Central memory CD8-positive, alpha-beta T cell (primary cell): ENCODE measurements around the gene HAUS8.
A peak's percentile ranks its signal among the peaks of the same experiment; 100 is the strongest.
"Not testable (repeated sequence)": the region's sequence is repeated elsewhere in the genome, so short reads cannot be mapped to it uniquely, and the experiment has no call there.

Experiments used
- ATAC-seq: fragments of 150-1000 bp; cut with Tn5 transposase; replicated peaks from 2 replicates; pipeline ENCODE4 v1.10.0; 2022; ENCODE audit warnings: mild to moderate bottlenecking, moderate FRiP score, moderate number of reproducible peaks; ENCODE audit not compliant: poor library complexity, severe bottlenecking; ENCODE audit errors: extremely low read depth
- DNase-seq, 2 donors: peaks; one replicate each; pipeline ENCODE4 v3.0.0; 2021; ENCODE audit warnings: low spot score in 2 of 2
- H3K27ac Mint-ChIP-seq: one replicate; pipeline ENCODE4 v1.8.0; 2022; ENCODE audit warnings: low read depth, mild to moderate bottlenecking, moderate library complexity, mixed read lengths
- H3K27me3 Mint-ChIP-seq: one replicate; pipeline ENCODE4 v1.8.0; 2022; ENCODE audit warnings: mixed read lengths
- H3K36me3 Mint-ChIP-seq: one replicate; pipeline ENCODE4 v1.8.0; 2022; ENCODE audit warnings: mild to moderate bottlenecking, moderate library complexity, mixed read lengths; ENCODE audit not compliant: insufficient read depth
- H3K4me1 Mint-ChIP-seq: one replicate; pipeline ENCODE4 v1.8.0; 2022; ENCODE audit warnings: mixed read lengths
- H3K4me3 Mint-ChIP-seq: one replicate; pipeline ENCODE4 v1.8.0; 2022; ENCODE audit warnings: mild to moderate bottlenecking, moderate library complexity, mixed read lengths
- H3K9me3 Mint-ChIP-seq: one replicate; pipeline ENCODE4 v1.8.0; 2022; ENCODE audit warnings: mixed read lengths

The HAUS8 gene

DNA sequence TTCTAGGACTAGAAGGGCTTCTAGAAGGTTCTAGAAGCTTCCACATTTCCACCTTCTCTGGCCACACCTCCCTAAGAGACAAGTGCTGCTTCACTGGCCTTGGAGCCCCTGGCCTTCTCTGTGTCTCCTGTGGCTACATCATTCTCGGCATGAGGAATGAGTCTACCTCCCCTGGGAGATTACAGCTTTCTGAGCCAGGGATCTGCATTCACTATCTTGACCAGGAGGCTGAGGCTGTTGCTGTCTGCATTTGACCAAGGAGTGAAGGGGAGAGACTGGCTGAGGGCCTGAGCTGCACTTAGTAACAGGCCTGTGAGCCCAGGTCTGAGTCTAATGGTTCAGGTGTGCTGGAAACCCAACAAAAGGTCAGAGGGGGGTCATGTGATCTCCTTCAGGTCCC is 53.9 kb downstream of the HAUS8 start:
- no peak for ATAC-seq
- peaks cover 43% of the 10 kb centered on the region for H3K27me3 Mint-ChIP-seq

DNA sequence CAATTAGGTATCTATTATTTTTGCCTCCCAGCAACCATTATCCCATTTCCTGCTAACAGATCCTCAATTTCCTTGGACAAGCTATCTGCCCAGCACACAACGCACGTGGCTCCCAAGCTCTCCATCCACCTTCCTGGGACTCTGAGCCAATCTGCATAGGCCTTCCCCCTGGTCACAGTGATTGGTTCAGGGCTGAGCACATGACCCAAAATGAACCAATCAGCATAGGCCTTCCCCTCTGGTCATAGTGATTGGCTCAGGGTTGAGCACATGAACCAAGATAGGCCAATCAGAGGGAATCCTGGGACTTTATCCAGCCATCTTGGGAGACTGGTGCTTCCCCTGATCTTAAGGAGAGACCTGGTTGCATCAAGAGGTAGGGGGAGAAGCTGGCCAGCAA is 54.4 kb downstream of the HAUS8 start:
- no peak overlapping the region for H3K27ac Mint-ChIP-seq
- DNase-seq, result no peak
- H3K36me3 Mint-ChIP-seq, result no peaks in the 10 kb centered on the region
- peaks cover 2% of the 10 kb centered on the region for H3K4me1 Mint-ChIP-seq
- H3K4me3 Mint-ChIP-seq, result no peak overlapping the region
- H3K27me3 Mint-ChIP-seq, result peaks cover 43% of the 10 kb centered on the region
- H3K9me3 Mint-ChIP-seq, result peaks cover 13% of the 10 kb centered on the region
- ATAC-seq, result no peak

More for the DNA sequence above, 53.9 kb downstream of the HAUS8 start:
- H3K27ac Mint-ChIP-seq, result no peak overlapping the region
- H3K36me3 Mint-ChIP-seq, result no peaks in the 10 kb centered on the region
- peaks cover 13% of the 10 kb centered on the region for H3K9me3 Mint-ChIP-seq
- H3K4me1 Mint-ChIP-seq, result peaks cover 7% of the 10 kb centered on the region
- no peak overlapping the region for H3K4me3 Mint-ChIP-seq
- no peak for DNase-seq

DNA sequence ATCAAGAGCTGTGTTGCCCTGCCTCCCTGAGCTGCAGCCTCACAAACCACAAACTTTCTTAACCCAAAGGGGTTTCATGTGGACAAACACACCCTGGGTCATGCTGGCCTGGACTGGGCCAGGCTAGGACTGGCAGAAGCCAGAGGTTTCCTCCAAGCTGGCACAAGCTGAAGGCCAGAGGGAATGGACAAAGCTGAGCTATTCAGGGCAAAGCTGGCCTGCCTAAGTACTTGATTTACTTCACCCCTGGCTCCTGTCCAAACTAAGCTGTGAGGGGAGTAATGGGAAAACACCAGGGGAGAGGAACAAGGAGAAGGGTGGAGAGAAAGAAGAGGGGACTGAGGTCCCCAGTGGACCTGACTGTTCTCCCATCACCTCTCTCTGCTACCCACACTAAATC is 54.9 kb downstream of the HAUS8 start:
- no peak for DNase-seq
- peaks cover 43% of the 10 kb centered on the region for H3K27me3 Mint-ChIP-seq
- H3K4me3 Mint-ChIP-seq, result no peak overlapping the region
- ATAC-seq, result no peak
- H3K36me3 Mint-ChIP-seq, result no peaks in the 10 kb centered on the region
- H3K9me3 Mint-ChIP-seq, result peaks cover 13% of the 10 kb centered on the region
- no peak overlapping the region for H3K27ac Mint-ChIP-seq
- H3K4me1 Mint-ChIP-seq, result no peaks in the 10 kb centered on the region

DNA sequence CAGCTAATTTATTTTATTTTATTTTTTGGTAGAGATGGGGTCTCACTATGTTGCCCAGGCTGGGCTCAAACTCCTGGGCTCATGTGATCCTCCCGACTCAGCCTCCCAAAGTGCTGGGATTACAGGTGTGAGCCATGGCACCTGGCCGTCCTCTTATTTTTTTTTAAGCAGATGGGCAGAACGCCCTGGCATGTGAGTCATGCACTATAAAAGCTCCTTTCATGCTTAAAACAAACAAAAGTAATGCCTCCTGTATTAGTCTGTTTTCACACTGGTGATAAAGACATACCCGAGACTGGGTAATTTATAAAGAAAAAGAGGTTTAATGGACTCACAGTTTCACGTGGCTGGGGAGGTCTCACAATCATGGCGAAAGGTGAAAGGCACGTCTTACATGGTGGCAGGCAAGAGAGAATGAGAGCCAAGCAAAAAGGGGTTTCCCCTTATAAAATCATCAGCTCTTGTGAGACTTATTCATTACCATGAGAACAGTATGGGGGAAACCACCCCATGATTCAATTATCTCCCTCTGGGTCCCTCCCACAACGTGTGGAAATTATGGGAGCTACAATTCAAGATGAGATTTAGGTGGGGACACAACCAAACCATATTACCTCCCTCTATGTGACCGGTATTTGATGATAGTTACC is 60.9 kb downstream of the HAUS8 start:
- H3K4me3 Mint-ChIP-seq, ATAC-seq, DNase-seq, H3K36me3 Mint-ChIP-seq, H3K9me3 Mint-ChIP-seq, H3K4me1 Mint-ChIP-seq, H3K27ac Mint-ChIP-seq: not testable (repeated sequence)
- H3K27me3 Mint-ChIP-seq, result peaks cover 37% of the 10 kb centered on the region

DNA sequence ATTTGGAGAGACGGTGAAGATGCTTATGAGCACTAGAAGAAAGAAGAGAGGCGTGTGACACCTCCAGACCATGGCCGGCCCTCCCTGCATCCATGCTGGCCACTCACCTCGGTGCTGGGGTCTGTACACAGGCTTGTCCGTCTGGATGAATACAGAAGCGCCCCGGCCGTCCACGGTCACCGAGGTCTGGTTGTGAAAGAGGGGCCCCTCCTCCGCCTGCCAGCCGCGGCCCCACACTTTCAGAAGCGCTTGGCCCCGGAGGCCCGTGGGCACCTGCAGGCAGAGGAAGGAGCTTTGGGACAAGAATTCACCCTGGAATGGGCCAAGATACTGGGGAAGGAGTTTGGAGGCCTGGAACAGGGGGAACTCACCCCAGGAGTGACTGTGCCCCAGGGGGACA is 63.8 kb downstream of the HAUS8 start:
- no peak overlapping the region for H3K27ac Mint-ChIP-seq
- H3K4me1 Mint-ChIP-seq, result no peaks in the 10 kb centered on the region
- peaks cover 5% of the 10 kb centered on the region for H3K9me3 Mint-ChIP-seq
- DNase-seq (no peak), ATAC-seq (no peak)
- no peak overlapping the region for H3K4me3 Mint-ChIP-seq
- H3K27me3 Mint-ChIP-seq, result peaks cover 36% of the 10 kb centered on the region
- no peaks in the 10 kb centered on the region for H3K36me3 Mint-ChIP-seq

DNA sequence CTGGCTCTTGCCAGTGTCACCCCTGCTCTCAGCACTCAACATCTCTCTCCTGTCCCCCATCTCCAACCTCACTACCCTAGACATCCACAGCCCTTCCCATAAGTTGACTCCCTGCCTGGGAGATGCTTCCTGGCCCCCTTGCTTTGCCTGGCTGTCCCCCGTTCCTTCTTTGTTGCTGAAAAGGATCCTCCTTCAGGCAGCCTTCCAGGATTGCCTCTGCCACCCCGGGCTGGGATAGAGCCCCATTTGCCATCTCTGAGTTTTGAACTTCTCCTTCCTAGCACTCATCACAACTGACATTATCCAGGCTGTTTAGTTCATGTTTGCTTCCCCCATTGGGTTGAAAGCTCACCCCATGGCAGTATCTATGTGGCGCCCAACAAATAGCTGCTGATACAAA is 68.7 kb downstream of the HAUS8 start:
- H3K27ac Mint-ChIP-seq, result peak overlapping the region; percentile 2
- DNase-seq (no peak), ATAC-seq (no peak)
- no peaks in the 10 kb centered on the region for H3K9me3 Mint-ChIP-seq
- peaks cover 6% of the 10 kb centered on the region for H3K36me3 Mint-ChIP-seq
- no peak overlapping the region for H3K4me3 Mint-ChIP-seq
- H3K4me1 Mint-ChIP-seq, result peaks cover 11% of the 10 kb centered on the region
- H3K27me3 Mint-ChIP-seq, result peaks cover 9% of the 10 kb centered on the region

DNA sequence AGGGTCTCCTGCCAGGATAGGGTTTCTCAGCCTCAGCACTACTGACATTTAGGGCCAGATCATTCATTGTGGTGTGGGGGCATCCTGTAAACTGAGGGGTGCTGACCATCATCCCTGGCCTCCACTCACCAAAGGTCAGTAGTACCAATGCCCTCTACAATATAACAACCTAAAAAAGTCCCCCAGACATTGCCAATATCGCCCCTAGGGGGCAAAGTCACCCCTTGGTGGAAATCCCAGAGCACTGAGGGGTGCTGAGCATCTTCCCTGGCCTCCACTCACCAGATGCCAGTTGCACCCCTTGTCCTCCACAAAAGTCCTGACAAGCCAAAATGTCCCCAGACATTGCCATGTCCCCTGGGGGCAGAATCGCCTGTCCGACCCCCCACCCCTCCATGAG is 70.3 kb downstream of the HAUS8 start:
- no peak overlapping the region for H3K27ac Mint-ChIP-seq
- H3K4me3 Mint-ChIP-seq, result no peak overlapping the region
- DNase-seq (no peak), ATAC-seq (no peak)
- no peaks in the 10 kb centered on the region for H3K27me3 Mint-ChIP-seq
- peaks cover 11% of the 10 kb centered on the region for H3K36me3 Mint-ChIP-seq
- H3K4me1 Mint-ChIP-seq, result peaks cover 25% of the 10 kb centered on the region
- no peaks in the 10 kb centered on the region for H3K9me3 Mint-ChIP-seq

DNA sequence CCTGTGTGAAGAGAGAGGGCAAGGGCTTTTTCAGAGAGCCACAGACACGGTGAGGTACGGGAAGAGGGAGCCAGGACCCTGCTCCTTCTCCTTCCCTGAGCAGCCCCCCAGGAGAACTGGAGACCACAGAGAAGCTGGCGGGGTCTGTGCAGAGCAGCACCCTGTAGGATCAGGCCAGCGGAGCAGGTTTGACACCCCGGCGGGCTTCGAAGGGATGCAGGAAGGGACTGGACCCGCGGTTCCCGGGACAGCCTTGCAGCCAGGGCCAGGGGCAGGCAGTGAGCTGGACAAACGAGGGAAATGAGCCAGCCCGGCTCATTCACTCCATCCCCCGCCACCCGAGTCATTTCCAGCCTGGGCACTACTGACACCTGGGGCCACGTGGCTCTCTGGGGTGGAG is 70.9 kb downstream of the HAUS8 start:
- Mint-ChIP-seq H3K4me1 (peaks cover 25% of the 10 kb centered on the region), H3K27ac (no peak overlapping the region), H3K9me3 (no peaks in the 10 kb centered on the region), H3K27me3 (no peaks in the 10 kb centered on the region), H3K36me3 (peaks cover 11% of the 10 kb centered on the region), H3K4me3 (no peak overlapping the region)
- ATAC-seq (no peak), DNase-seq (no peak)

DNA sequence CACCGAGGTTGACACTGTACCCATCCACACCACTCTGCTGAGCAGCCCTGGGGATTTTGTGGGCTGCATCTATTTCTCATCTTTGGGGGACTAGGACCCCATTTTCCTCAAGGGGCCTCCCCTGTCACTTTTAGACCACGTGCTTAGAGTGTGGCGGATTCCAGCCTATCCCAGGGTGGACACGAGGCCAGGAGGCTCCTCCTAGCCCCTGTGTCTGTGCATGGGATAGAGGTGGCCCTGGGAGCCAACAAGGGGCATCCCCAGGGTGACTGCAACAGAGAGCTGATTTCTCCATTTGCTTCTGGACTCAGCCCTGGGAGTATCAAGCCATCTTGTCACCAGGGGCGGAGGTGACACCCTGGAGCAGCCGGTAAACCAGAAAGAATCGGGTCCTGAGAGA is 72.8 kb downstream of the HAUS8 start:
- no peaks in the 10 kb centered on the region for H3K27me3 Mint-ChIP-seq
- peak overlapping the region; percentile 72 for H3K4me3 Mint-ChIP-seq
- peaks cover 11% of the 10 kb centered on the region for H3K36me3 Mint-ChIP-seq
- H3K27ac Mint-ChIP-seq, result peak overlapping the region; percentile 90
- peaks cover 25% of the 10 kb centered on the region for H3K4me1 Mint-ChIP-seq
- DNase-seq (no peak), ATAC-seq (no peak)
- peaks cover 5% of the 10 kb centered on the region for H3K9me3 Mint-ChIP-seq

DNA sequence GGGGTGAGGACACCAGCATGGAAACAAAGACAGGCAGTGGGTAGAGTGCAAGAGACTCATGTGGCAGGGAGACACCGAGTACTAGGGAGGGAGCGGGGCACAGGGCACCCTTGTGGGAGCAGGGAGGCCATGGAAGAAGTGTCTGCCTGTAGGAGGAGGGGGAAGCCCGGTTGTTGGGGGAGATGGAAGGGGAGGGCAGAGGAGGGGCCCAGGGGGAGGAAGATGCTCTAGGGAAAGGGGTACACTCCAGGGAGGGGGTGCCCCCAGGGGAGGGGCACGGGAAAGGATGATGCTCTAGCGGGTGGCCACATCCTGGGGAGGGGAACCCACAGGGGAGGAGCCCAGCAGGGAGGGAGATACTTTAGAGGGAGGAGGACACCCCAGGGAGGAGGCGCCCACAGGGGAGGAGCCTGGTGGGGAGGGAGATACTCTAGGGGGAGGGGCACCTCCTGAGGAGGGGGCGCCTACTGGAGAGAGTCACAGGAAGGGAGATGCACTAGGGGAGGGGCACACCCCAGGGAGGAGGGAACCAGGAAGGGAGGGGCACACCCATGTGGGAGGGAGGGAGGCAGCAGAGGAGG is 73.6 kb downstream of the HAUS8 start:
- ATAC-seq, result peak; percentile 98
- H3K36me3 Mint-ChIP-seq, result peaks cover 11% of the 10 kb centered on the region
- H3K4me3 Mint-ChIP-seq, result peak overlapping the region; percentile 72
- peak overlapping the region; percentile 90 for H3K27ac Mint-ChIP-seq
- peak; percentile 60 to 86 for DNase-seq
- no peaks in the 10 kb centered on the region for H3K27me3 Mint-ChIP-seq
- H3K9me3 Mint-ChIP-seq, result peaks cover 5% of the 10 kb centered on the region
- H3K4me1 Mint-ChIP-seq, result peaks cover 25% of the 10 kb centered on the region
